Stimulated activated CD8-positive, alpha-beta memory T cell treated with anti-CD3 and anti-CD28 coated beads, Interleukin-4, amount 100 ng/mL, for 24 hours (primary cell): ENCODE measurements around the gene TNFRSF6B.

ENCODE experiments used
- DNase-seq: peaks from one replicate; pipeline ENCODE4 v3.0.0-alpha.2; 2020; ENCODE audit warnings: low read depth

TNFRSF6B gene

GRCh38 chr20:63739130-63740069 lies 42.9 kb downstream of the TNFRSF6B start, which contains the start of gene SLC2A4RG:
TSS of gene SLC2A4RG (plus strand) at chr20:63739776. CDS start at chr20:63739913, 137 bp downstream.
- peak; percentile 47 for DNase-seq

GRCh38 chr20:63740070-63740626 lies 43.7 kb downstream of the TNFRSF6B start:
- DNase-seq = no peak

GRCh38 chr20:63740627-63741353 lies 44.3 kb downstream of the TNFRSF6B start:
- DNase-seq = no peak

GRCh38 chr20:63741354-63741675 lies 44.9 kb downstream of the TNFRSF6B start:
- no peak for DNase-seq

GRCh38 chr20:63741676-63742380 lies 45.4 kb downstream of the TNFRSF6B start:
- DNase-seq = no peak

- no peak for DNase-seq
Measured at GRCh38 chr20:63742381-63743024, 46.1 kb downstream of the TNFRSF6B start.

GRCh38 chr20:63743210-63743970 lies 46.9 kb downstream of the TNFRSF6B start:
- no peak for DNase-seq

GRCh38 chr20:63744158-63744557 lies 47.7 kb downstream of the TNFRSF6B start:
- no peak for DNase-seq

GRCh38 chr20:63744574-63745423 lies 48.3 kb downstream of the TNFRSF6B start:
- DNase-seq = no peak

GRCh38 chr20:63745424-63745805 lies 49.0 kb downstream of the TNFRSF6B start:
- DNase-seq = no peak

- DNase-seq = no peak
Measured at GRCh38 chr20:63745961-63746731, 49.7 kb downstream of the TNFRSF6B start.

- DNase-seq = no peak
Measured at GRCh38 chr20:63746751-63747315, 50.4 kb downstream of the TNFRSF6B start.

- DNase-seq = no peak
Measured at GRCh38 chr20:63747622-63748069, 51.2 kb downstream of the TNFRSF6B start.
